Activated CD8-positive, alpha-beta memory T cell treated with anti-CD3 and anti-CD28 coated beads, Interleukin-2, amount 10 ng/mL, durations not matched to agents 7 days and 5 days (primary cell): ENCODE data around the gene VPS26A. TPM values are rescaled to one million over a fixed set of nuclear protein-coding genes. Genes with fewer than 3 reads are reported as not detected.
"Not testable (repeated sequence)": the region's sequence is repeated elsewhere in the genome, so short reads cannot be mapped to it uniquely, and the experiment has no call there.

Experiments used
- ATAC-seq: fragments of 150-1000 bp; cut with Tn5 transposase; one replicate; pipeline ENCODE4 v1.10.0; 2021; ENCODE audit warnings: moderate library complexity
- CTCF ChIA-PET: fragments of 350-600 bp; sonication (Branson Sonifier 250); formaldehyde crosslinking; loops from one replicate; lab custom pipeline; 2021; ENCODE audit warnings: antibody characterized with exemption; lab: Charles Lee
- DNase-seq: peaks from one replicate; pipeline ENCODE4 v3.0.0-alpha.2; 2020
- H3K27ac Mint-ChIP-seq: one replicate; pipeline ENCODE4 v1.8.0; 2021; ENCODE audit warnings: mild to moderate bottlenecking, mixed read lengths
- H3K27me3 Mint-ChIP-seq: one replicate; pipeline ENCODE4 v1.8.0; 2021; ENCODE audit warnings: mixed read lengths
- H3K36me3 Mint-ChIP-seq: one replicate; pipeline ENCODE4 v1.8.0; 2021; ENCODE audit warnings: mild to moderate bottlenecking, mixed read lengths
- H3K4me1 Mint-ChIP-seq: one replicate; pipeline ENCODE4 v1.8.0; 2021; ENCODE audit warnings: mixed read lengths
- H3K4me3 Mint-ChIP-seq: one replicate; pipeline ENCODE4 v1.8.0; 2021; ENCODE audit warnings: mild to moderate bottlenecking, moderate library complexity, mixed read lengths
- H3K9me3 Mint-ChIP-seq: one replicate; pipeline ENCODE4 v1.8.0; 2022; ENCODE audit warnings: low read depth, mixed read lengths
- total RNA-seq, 2 experiments: library from RNA; stranded (reverse); gene quantifications; one replicate each; pipeline ENCODE4 v1.2.3, GENCODE V29; 2021

The VPS26A gene
- total RNA-seq, 2 experiments from 2014 or later: 53.6 to 58.1 TPM

DNA sequence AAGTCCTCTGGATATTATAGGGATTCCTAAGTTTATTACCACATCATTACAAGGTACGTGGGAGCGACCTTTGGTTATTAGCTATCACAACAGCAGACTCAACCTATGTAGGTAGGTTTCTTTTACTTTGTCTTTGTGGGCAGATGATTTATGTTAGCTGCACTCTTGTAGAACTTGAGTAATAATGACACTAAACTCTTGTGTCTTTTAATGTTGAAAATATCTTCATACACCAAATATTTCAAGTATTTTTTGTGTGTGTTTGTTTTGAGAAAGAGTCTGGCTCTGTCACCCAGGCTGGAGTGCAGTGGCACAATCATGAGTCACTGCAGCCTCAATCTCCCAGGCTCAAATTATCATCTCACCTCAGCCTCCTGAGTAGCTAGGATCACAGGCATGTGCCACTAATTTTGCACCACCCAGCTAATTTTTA is 36.8 kb downstream of the VPS26A start:
- H3K4me3 Mint-ChIP-seq: no peak overlapping the region
- no peak overlapping the region for H3K27ac Mint-ChIP-seq
- ATAC-seq (no peak), DNase-seq (no peak)
- CTCF ChIA-PET: interaction anchor here (1.0 kb wide), 1 partner anchor 62 kb away, joined by 3 read pairs; no protein-coding TSS in a partner anchor
- H3K9me3 Mint-ChIP-seq: no peaks in the 10 kb centered on the region
- H3K36me3 Mint-ChIP-seq: peaks cover 32% of the 10 kb centered on the region
- H3K4me1 Mint-ChIP-seq: peaks cover 2% of the 10 kb centered on the region
- no peaks in the 10 kb centered on the region for H3K27me3 Mint-ChIP-seq

DNA sequence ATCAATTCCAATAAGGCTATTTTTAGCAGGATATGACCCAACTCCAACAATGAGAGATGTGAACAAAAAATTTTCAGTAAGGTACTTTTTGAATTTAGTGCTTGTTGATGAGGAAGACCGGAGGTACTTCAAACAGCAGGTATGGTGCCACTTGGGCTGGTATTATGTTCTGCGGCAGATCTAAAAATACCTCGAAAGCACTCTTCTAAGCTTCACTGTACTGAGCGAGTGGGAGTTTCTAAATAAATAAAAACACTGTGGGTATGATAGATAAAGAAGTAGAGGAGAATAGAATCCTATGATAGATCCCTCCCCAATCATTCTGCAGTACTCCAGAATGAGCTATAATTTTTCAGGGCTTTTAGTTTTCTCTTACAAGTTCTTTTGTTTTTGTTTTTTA is 44.5 kb downstream of the VPS26A start:
- H3K27ac Mint-ChIP-seq: no peak overlapping the region
- CTCF ChIA-PET: no interaction called here
- peaks cover 41% of the 10 kb centered on the region for H3K36me3 Mint-ChIP-seq
- no peaks in the 10 kb centered on the region for H3K9me3 Mint-ChIP-seq
- ATAC-seq (no peak), DNase-seq (no peak)
- no peak overlapping the region for H3K4me3 Mint-ChIP-seq
- no peaks in the 10 kb centered on the region for H3K27me3 Mint-ChIP-seq
- peaks cover 16% of the 10 kb centered on the region for H3K4me1 Mint-ChIP-seq

DNA sequence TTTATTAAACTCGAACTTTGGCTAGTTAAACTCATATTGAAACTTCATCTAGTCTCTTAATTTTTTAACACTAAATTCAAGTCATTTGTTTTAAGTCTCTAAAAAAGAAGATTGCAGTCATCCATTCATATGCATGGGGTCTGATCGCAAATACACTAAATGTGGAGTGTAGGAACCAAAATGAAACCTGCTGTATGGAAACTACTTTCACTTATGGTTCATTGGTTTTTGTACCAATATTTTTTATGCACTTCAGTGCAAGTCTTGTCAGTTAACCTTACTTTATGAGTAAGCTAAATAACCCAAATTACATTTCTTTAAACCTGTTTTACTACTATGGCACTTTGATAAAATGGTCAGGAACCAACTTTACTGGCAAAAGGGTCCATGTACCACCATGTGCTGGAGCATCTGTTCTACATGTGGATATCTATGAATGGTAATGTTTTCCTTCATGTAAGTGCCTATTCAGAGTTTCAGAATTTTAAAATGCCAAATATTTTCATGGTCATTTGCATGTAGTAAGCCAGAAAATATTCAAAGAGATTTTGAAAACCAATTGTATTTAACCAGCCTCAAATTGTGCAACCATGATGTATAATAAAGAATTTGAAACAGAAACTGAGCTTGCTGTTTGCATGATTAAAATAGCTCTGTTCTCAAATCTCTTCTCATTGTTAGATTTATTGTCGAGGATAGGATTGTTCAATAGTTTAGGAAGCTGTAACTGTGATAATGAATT is 48.4 kb downstream of the VPS26A start:
- H3K9me3 Mint-ChIP-seq: no peaks in the 10 kb centered on the region
- H3K27ac Mint-ChIP-seq: no peak overlapping the region
- CTCF ChIA-PET: interaction anchor here (1.1 to 1.4 kb wide), 2 partner anchors 18 to 236 kb away, joined by 3 read pairs; no protein-coding TSS in a partner anchor
- ATAC-seq: no peak
- no peak for DNase-seq
- peaks cover 14% of the 10 kb centered on the region for H3K4me1 Mint-ChIP-seq
- no peaks in the 10 kb centered on the region for H3K27me3 Mint-ChIP-seq
- H3K36me3 Mint-ChIP-seq: peaks cover 35% of the 10 kb centered on the region
- H3K4me3 Mint-ChIP-seq: no peak overlapping the region

DNA sequence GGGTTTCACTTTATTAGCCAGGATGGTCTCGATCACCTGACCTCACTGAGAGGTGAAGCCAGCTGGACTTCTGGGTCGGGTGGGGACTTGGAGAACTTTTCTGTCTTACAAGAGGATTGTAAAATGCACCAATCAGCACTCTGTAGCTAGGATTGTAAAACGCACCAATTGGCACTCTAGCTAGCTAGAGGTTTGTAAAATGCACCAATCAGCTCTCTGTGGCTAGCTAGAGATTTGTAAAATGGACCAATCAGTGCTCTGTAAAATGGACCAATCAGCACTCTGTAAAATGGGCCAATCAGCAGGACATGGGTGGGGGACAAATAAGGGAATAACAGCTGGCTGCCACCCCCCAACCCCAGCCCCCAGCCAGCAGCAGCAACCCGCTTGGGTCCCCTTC is 51.3 kb downstream of the VPS26A start:
- H3K4me3 Mint-ChIP-seq, ATAC-seq, H3K9me3 Mint-ChIP-seq, H3K27me3 Mint-ChIP-seq, H3K27ac Mint-ChIP-seq, DNase-seq: not testable (repeated sequence)
- CTCF ChIA-PET: interaction anchor here (1.2 to 2.0 kb wide), 2 partner anchors 47 to 171 kb away, joined by 3 to 8 read pairs; no protein-coding TSS in a partner anchor
- peaks cover 29% of the 10 kb centered on the region for H3K4me1 Mint-ChIP-seq
- H3K36me3 Mint-ChIP-seq: peaks cover 23% of the 10 kb centered on the region

DNA sequence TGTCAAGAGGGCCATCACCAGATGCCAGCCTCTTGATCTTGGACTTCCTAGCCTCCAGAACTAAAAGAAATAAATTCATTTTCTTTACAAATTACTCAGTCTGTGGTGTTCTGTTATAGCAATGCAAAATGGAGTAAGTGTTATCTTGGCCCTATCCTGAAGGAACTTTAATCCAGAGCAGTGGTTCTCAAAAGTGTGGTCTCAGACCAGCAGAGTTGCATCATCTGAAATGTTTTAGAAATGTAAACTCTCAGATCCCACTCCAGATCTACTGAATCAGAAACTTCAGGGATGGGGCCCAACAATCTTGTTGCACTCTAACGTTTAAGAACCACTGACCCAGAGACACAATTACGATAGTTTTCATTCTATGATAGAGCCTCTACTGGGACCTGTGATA is 52.8 kb downstream of the VPS26A start:
- ATAC-seq (no peak), DNase-seq (no peak)
- CTCF ChIA-PET: no interaction called here
- H3K27ac Mint-ChIP-seq: no peak overlapping the region
- H3K36me3 Mint-ChIP-seq: peaks cover 9% of the 10 kb centered on the region
- H3K27me3 Mint-ChIP-seq: no peaks in the 10 kb centered on the region
- no peak overlapping the region for H3K4me3 Mint-ChIP-seq
- H3K9me3 Mint-ChIP-seq: no peaks in the 10 kb centered on the region
- peaks cover 34% of the 10 kb centered on the region for H3K4me1 Mint-ChIP-seq

DNA sequence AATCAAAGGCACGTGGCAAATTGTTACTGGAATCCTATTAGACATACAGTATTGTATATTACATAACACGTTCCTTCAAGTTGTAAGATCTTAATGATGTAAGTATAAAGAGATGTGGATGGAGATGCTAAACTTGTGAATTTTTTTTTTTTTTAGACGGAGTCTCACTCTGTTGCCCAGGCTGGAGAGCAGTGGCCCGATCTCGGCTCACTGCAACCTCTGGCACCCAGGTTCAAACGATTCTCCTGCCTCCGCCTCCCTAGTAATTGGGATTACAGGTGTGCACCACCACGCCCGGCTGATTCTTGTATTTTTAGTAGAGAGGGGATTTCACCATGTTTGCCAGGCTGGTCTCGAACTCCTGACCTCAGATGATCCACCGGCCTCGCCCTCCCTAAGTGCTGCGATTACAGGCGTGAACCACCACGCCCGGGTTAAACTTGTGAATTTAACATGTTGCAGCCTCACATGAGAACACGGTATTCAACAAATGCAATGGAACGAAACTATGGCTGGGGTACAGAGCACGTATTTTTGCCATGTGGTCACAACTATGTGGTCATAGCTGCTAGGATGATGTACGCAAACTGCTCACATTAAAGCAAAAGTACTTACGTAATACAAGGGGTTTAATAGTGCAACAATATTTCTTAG is 55.2 kb downstream of the VPS26A start:
- peak overlapping the region; percentile 88 for H3K4me3 Mint-ChIP-seq
- ATAC-seq (peak; percentile 25), DNase-seq (peak; percentile 54)
- H3K27ac Mint-ChIP-seq: peak overlapping the region; percentile 99
- H3K4me1 Mint-ChIP-seq: peaks cover 43% of the 10 kb centered on the region
- peaks cover 4% of the 10 kb centered on the region for H3K36me3 Mint-ChIP-seq
- H3K27me3 Mint-ChIP-seq: no peaks in the 10 kb centered on the region
- CTCF ChIA-PET: interaction anchor here (0.6 to 1.5 kb wide), 3 partner anchors 19 to 1293 kb away, joined by 3 to 8 read pairs (median 3); no protein-coding TSS in a partner anchor
- H3K9me3 Mint-ChIP-seq: no peaks in the 10 kb centered on the region

DNA sequence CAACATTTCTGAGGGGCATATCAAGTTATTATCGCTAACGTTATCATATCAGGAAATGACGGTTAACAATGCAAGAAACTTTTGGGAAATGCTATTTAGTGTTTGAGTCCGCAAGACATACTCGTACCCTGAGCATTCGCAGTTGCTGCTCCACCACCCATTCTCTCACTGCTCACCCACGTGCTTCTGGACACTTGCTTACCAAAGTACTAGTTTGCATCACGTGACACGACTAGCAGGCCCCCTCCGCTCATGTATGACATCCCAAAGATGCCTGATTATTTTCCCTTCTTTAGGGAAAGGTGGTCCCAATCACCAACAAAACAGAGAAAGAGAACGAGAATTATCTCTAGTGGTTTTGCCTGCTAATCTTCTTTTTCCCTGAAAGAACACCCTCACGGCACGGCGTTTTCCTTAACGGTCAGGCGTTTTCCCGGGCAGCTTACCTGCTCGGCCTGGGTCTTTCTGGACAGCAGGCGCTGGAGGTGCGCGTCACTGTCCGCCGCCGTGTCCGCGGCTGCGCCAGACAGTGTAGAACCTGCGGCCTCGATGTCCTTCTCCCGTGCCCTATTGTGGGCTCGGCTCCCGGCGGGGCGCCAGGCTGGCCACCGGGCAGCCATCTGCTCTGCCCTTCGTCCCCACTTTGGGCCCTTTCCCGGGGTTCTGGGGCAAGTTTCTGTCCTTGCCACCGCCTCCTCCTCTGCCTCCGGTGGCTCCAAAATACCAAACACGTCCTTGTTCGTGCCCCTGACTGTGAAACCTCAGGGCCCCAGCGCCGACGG is 56.0 kb downstream of the VPS26A start, which contains the start of gene SUPV3L1:
SUPV3L1 (plus strand) TSS at position 492 of the 782 bp plus-strand sequence; CDS start at position 550, 58 bp downstream.
- H3K36me3 Mint-ChIP-seq: peaks cover 7% of the 10 kb centered on the region
- CTCF ChIA-PET: interaction anchor here (0.6 to 1.5 kb wide), 6 partner anchors 18 to 1294 kb away, joined by 3 to 8 read pairs (median 4); no protein-coding TSS in a partner anchor
- peak within 1 kb of the TSS; percentile 88 for H3K4me3 Mint-ChIP-seq
- peaks cover 49% of the 10 kb centered on the region for H3K4me1 Mint-ChIP-seq
- DNase-seq (peak; percentile 94), ATAC-seq (peak; percentile 86)
- H3K27me3 Mint-ChIP-seq: no peaks in the 10 kb centered on the region
- no peaks in the 10 kb centered on the region for H3K9me3 Mint-ChIP-seq
- H3K27ac Mint-ChIP-seq: peak within 1 kb of the TSS; percentile 99

DNA sequence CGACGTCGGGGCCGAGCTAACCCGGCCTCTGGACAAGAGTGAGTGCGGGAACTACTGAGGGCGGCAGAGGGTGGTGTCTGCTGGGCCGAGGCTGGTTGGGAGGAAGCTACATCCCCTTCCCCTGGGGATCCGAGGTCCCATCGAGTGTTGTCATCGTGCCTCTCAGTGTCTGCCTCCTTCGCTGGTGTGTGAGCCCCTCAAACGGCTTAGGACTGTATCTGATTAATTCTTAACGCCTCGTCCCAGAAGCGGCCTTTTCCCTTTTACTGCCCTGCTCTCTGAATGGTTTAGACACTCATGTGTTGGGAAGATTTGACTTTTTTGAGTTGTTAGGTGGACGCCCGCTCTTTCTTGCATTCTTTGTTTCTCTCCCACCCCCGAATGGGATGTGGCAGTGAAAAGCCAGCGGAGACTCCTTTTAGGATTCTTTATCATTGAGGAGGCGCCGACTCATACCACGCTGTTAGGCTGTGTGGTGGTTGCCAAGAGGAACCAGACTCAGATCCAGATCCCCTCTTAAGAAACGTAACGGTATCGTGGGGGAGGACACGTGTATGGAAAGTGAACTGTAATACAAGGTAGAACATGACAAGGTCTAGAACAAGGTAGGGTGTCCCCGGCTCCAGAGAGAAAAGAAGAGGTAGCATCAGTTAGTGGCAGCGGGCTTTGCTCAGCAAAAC is 56.7 kb downstream of the VPS26A start:
- Mint-ChIP-seq H3K27me3 (no peaks in the 10 kb centered on the region), H3K4me3 (peak overlapping the region; percentile 88), H3K9me3 (no peaks in the 10 kb centered on the region), H3K4me1 (peaks cover 53% of the 10 kb centered on the region), H3K27ac (peak overlapping the region; percentile 99), H3K36me3 (peaks cover 7% of the 10 kb centered on the region)
- CTCF ChIA-PET: interaction anchor here (0.7 to 1.4 kb wide), 4 partner anchors 36 to 48 kb away, joined by 3 to 8 read pairs (median 4); no protein-coding TSS in a partner anchor
- DNase-seq (peak; percentile 67), ATAC-seq (peak; percentile 24)

DNA sequence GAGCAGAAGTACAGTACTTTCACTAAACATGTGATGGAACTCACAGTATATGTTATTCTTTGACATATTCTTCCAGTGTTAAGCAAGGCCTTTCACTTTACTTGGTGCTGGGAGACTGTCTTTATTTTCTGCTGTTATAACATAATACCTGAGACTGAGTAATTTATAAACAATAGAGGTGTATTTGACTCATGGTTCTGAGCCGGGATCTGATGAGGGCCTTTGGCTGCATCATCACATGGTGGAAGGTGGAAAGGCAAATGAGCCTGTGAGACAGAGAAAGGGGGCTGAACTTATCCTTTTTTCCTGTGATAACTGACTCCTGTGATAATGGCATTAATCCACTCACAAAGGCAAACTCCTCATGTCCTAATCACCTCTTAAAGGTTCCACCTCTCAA is 57.5 kb downstream of the VPS26A start:
- CTCF ChIA-PET: no interaction called here
- no peak for ATAC-seq
- Mint-ChIP-seq H3K4me1 (peaks cover 57% of the 10 kb centered on the region), H3K27me3 (no peaks in the 10 kb centered on the region), H3K4me3 (peak overlapping the region; percentile 88), H3K27ac (peak overlapping the region; percentile 99), H3K9me3 (no peaks in the 10 kb centered on the region), H3K36me3 (peaks cover 7% of the 10 kb centered on the region)
- no peak for DNase-seq

DNA sequence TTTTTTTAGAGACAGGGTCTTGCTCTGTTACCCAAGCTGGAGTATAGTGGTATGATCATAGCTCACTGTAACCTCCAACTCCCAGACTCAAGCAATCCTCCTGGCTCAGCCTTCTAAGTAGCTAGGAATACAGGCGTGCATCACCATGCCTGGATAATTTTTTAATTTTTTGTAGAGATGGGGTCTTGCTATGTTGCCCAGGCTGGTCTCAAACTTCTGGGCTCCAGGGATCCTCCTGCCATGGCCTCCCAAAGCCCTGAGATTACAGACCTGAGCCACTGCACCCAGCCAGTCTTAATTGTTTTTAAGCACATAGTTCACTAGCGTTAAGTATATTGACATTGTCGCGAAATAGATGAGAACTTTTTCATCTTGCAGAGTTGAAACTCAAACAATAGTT is 58.0 kb downstream of the VPS26A start:
- CTCF ChIA-PET: interaction anchor here (1.7 kb wide), 1 partner anchor 41 kb away, joined by 5 read pairs; no protein-coding TSS in a partner anchor
- H3K27ac Mint-ChIP-seq: no peak overlapping the region
- H3K4me1 Mint-ChIP-seq: peaks cover 59% of the 10 kb centered on the region
- no peaks in the 10 kb centered on the region for H3K27me3 Mint-ChIP-seq
- peaks cover 7% of the 10 kb centered on the region for H3K36me3 Mint-ChIP-seq
- ATAC-seq (no peak), DNase-seq (no peak)
- H3K9me3 Mint-ChIP-seq: no peaks in the 10 kb centered on the region
- H3K4me3 Mint-ChIP-seq: no peak overlapping the region

DNA sequence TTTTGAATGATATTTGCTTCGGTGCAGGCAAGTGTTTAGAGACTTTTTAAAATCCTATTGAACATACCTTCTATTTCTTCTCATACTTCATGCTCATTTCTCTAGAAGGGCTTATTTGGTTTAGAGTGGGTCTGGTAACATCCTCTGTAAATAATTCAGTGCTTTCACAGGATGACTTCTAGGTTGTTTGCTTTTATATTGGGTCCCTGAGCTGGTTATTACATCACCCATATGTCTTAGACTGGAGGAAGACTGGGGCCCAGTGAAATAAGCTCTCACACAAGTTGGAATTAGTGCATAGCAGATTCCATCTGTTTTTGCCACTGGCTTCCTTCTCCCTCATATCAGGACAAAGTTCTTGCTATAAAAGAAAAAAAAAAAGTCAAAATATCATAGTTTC is 62.5 kb downstream of the VPS26A start:
- H3K27me3 Mint-ChIP-seq: no peaks in the 10 kb centered on the region
- CTCF ChIA-PET: no interaction called here
- no peak for ATAC-seq
- peak overlapping the region; percentile 59 for H3K27ac Mint-ChIP-seq
- no peak for DNase-seq
- peaks cover 28% of the 10 kb centered on the region for H3K36me3 Mint-ChIP-seq
- H3K9me3 Mint-ChIP-seq: no peaks in the 10 kb centered on the region
- H3K4me3 Mint-ChIP-seq: no peak overlapping the region
- H3K4me1 Mint-ChIP-seq: peaks cover 34% of the 10 kb centered on the region

DNA sequence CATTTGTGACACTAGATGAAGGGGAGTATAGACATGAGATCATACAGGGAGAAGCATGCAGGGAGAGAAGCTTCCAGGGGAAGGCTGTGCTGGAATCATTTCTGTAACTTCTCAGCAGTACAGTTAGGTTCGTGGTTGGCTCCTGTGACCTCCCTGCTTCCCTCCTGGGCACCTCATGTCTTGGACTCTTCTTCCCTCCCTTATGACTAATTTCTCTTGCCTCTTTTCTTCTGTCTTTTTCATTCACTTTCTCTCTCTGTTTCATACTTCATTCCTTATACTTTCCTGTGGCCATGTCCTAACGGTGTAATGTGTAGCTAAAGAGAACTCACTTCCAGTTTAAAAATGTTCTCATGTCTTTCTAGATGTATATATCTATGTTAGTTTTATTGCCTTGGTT is 77.1 kb downstream of the VPS26A start:
- no peaks in the 10 kb centered on the region for H3K27me3 Mint-ChIP-seq
- H3K27ac Mint-ChIP-seq: peak overlapping the region; percentile 78
- ATAC-seq (no peak), DNase-seq (no peak)
- no peak overlapping the region for H3K4me3 Mint-ChIP-seq
- H3K9me3 Mint-ChIP-seq: no peaks in the 10 kb centered on the region
- CTCF ChIA-PET: no interaction called here
- H3K36me3 Mint-ChIP-seq: peaks cover 41% of the 10 kb centered on the region
- peaks cover 55% of the 10 kb centered on the region for H3K4me1 Mint-ChIP-seq
